Ishikawa (cell line): ENCODE data around the gene CDC45.

ENCODE experiments used
- CEBPB ChIP-seq: IDR thresholded peaks from 2 replicates; pipeline ENCODE4 v1.6.1; 2012
- CREB1 ChIP-seq: IDR thresholded peaks from 2 replicates; pipeline ENCODE4 v1.6.1; 2012; ENCODE audit warnings: low read depth
- EGR1 ChIP-seq: IDR thresholded peaks from 2 replicates; pipeline ENCODE4 v1.6.1; 2012
- EP300 ChIP-seq: IDR thresholded peaks from 2 replicates; pipeline ENCODE4 v1.6.1; 2012; ENCODE audit warnings: borderline replicate concordance
- FOXM1 ChIP-seq: IDR thresholded peaks from 2 replicates; pipeline ENCODE4 v1.6.1; 2012; ENCODE audit warnings: low read depth, borderline replicate concordance
- NFIC ChIP-seq: IDR thresholded peaks from 2 replicates; pipeline ENCODE4 v1.6.1; 2012
- RAD21 ChIP-seq: IDR thresholded peaks from 2 replicates; pipeline ENCODE4 v1.6.1; 2012; ENCODE audit warnings: low read depth
- REST ChIP-seq: IDR thresholded peaks from 2 replicates; pipeline ENCODE4 v1.6.1; 2012; ENCODE audit warnings: low read depth, mild to moderate bottlenecking
- TAF1 ChIP-seq: IDR thresholded peaks from 2 replicates; pipeline ENCODE4 v1.6.1; 2012; ENCODE audit warnings: low read depth, mild to moderate bottlenecking
- TCF12 ChIP-seq: IDR thresholded peaks from 2 replicates; pipeline ENCODE4 v1.6.1; 2012; ENCODE audit warnings: low read depth
- TEAD4 ChIP-seq: IDR thresholded peaks from 2 replicates; pipeline ENCODE4 v1.6.1; 2012
- YY1 ChIP-seq: IDR thresholded peaks from 2 replicates; pipeline ENCODE4 v1.6.1; 2012; ENCODE audit warnings: low read depth
- ZBTB7A ChIP-seq: IDR thresholded peaks from 2 replicates; pipeline ENCODE4 v1.6.1; 2012; ENCODE audit warnings: low read depth
- TF ChIP-seq, protein P1 (sequence below): IDR thresholded peaks from 2 replicates; pipeline ENCODE4 v1.6.1; 2012
- TF ChIP-seq, protein P2 (sequence below): IDR thresholded peaks from 2 replicates; pipeline ENCODE4 v1.6.1; 2012

The CDC45 gene

GRCh38 chr22:19432133-19432851, 47.4 kb upstream of the CDC45 start, which contains the start of gene MRPL40:
MRPL40 (plus strand) TSS chr22:19432545; CDS start chr22:19432555, 10 bp downstream.
- TF ChIP-seq, protein P1, sequence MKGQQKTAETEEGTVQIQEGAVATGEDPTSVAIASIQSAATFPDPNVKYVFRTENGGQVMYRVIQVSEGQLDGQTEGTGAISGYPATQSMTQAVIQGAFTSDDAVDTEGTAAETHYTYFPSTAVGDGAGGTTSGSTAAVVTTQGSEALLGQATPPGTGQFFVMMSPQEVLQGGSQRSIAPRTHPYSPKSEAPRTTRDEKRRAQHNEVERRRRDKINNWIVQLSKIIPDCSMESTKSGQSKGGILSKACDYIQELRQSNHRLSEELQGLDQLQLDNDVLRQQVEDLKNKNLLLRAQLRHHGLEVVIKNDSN = peak; percentile 75
- TF ChIP-seq YY1 (peak; percentile 92), TAF1 (peak; percentile 79), TCF12 (peak; percentile 66), RAD21 (peak; percentile 11; the same call in 1 of the 2 replicates), CREB1 (peak; percentile 50; the same call in 1 of the 2 replicates), REST (no peak), EGR1 (peak; percentile 88), FOXM1 (no peak), EP300 (no peak), ZBTB7A (peak; percentile 47; the same call in 1 of the 2 replicates), TEAD4 (peak; percentile 24; the same call in 1 of the 2 replicates), NFIC (no peak), CEBPB (0 out of 2 replicates have a peak, but pooled peaks have one; percentile 12)
- TF ChIP-seq, protein P2, sequence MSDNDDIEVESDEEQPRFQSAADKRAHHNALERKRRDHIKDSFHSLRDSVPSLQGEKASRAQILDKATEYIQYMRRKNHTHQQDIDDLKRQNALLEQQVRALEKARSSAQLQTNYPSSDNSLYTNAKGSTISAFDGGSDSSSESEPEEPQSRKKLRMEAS = peak; percentile 91

DNA sequence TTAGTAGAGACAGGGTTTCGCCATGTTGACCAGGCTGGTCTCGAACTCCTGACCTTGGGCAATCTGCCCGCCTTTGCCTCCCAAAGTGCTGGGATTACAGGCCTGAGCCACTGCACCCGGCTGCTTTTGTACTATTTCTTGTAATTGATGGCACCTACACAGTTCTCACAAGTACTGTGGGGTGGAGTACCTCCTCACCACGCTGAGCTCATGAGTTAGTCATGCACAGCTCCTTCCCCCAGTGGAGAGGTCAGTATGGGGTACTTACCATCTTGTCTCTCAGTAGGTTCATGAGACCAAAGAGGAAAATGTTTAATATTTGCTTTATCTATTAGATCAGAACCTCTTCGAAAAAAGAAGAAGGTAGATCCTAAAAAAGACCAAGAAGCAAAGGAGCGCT, 45.3 kb upstream of the CDC45 start:
- no peak for TF ChIP-seq ZBTB7A
- no peak for TF ChIP-seq RAD21
- TF ChIP-seq FOXM1 = no peak
- TF ChIP-seq CEBPB = no peak
- TF ChIP-seq REST = no peak

DNA sequence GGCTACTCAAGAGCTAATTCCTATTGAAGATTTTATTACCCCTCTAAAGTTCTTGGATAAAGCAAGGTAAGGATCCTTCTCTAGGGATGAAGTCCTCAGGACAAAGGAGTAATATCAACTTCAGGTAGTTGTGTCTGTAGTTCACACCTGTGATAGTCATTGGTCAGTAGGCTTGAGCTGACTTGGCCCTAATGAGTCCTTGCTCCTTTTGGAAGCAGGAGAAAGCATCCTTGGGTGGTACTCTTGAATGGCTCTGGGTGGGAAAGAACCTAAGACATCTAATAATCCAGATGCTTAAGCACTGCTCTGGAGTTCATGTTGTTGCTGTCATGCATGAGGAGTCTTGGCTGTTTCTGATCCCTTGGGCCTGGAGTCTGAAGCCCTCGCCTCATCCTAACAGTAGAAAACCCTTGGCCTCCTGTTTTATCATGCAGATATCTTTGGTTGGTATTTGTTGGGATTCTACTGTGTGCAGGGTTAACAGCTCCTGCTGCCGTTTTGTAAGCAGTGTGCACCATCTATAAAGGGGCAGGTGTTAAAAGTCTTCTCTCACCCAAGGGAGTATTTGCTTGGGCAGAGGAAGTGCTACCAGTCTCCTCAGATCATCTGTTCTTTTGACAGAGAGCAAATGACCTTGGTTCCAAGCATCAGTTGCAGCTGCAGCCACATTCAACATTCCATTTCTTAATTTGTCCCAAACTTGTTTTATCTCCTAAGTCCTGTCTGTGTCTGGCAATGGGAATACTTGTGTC, 44.7 kb upstream of the CDC45 start:
- TF ChIP-seq FOXM1 (no peak), TCF12 (no peak), TEAD4 (no peak), REST (no peak), CEBPB (no peak), TAF1 (no peak), ZBTB7A (no peak), NFIC (no peak), YY1 (no peak), RAD21 (no peak), EGR1 (no peak)
- TF ChIP-seq, protein P2 = no peak
- TF ChIP-seq, protein P1 = no peak

GRCh38 chr22:19438298-19438697, 41.4 kb upstream of the CDC45 start:
- TF ChIP-seq REST = no peak
- no peak for TF ChIP-seq FOXM1
- TF ChIP-seq TAF1 = no peak
- TF ChIP-seq, protein P2 = no peak
- TF ChIP-seq TCF12 = no peak
- TF ChIP-seq, protein P1 = no peak
- no peak for TF ChIP-seq CEBPB
- TF ChIP-seq YY1 = no peak
- no peak for TF ChIP-seq EP300
- TF ChIP-seq EGR1 = no peak
- no peak for TF ChIP-seq CREB1
- no peak for TF ChIP-seq TEAD4
- TF ChIP-seq RAD21 = no peak
- TF ChIP-seq NFIC = no peak
- no peak for TF ChIP-seq ZBTB7A
